ENCODE measurements around the gene ZNF821. TPM values are rescaled to one million over a fixed set of nuclear protein-coding genes. Genes with fewer than 3 reads are reported as not detected.
A peak's percentile ranks its signal among the peaks of the same experiment; 100 is the strongest.
"Not testable (repeated sequence)": the region's sequence is repeated elsewhere in the genome, so short reads cannot be mapped to it uniquely, and the experiment has no call there.

ZNF821 gene
- 5.2 and 6.0 TPM in 2 replicates for total RNA-seq

- DNase-seq (ENCODE audit: low read depth in 2 of 2) = peak; percentile 77 to 87
Measured at GRCh38 chr16:71883849-71884638, at the start of gene ZNF821. Gene ZNF821 (minus strand): TSS chr16:71884182. CDS start chr16:71879946, 4,236 bp downstream.

GRCh38 chr16:71933017-71933416 is 49.0 kb upstream of the ZNF821 start:
- DNase-seq (ENCODE audit: low read depth in 2 of 2) = no peak

GRCh38 chr16:71931599-71931998 is 47.6 kb upstream of the ZNF821 start:
- DNase-seq (ENCODE audit: low read depth in 2 of 2) = no peak

GRCh38 chr16:71931001-71931400 is 47.0 kb upstream of the ZNF821 start:
- no peak for DNase-seq (ENCODE audit: low read depth in 2 of 2)

GRCh38 chr16:71930013-71930563 is 46.1 kb upstream of the ZNF821 start:
- DNase-seq (ENCODE audit: low read depth in 2 of 2) = no peak

- peak in 1 of 2 donors; percentile 85 for DNase-seq (ENCODE audit: low read depth in 2 of 2)
Measured at GRCh38 chr16:71929048-71929447, 45.1 kb upstream of the ZNF821 start.

- peak; percentile 9 to 47 for DNase-seq (ENCODE audit: low read depth in 2 of 2)
Measured at GRCh38 chr16:71927787-71928186, 43.8 kb upstream of the ZNF821 start.

GRCh38 chr16:71927383-71927782 is 43.4 kb upstream of the ZNF821 start:
- peak; percentile 31 to 94 for DNase-seq (ENCODE audit: low read depth in 2 of 2)

- DNase-seq (ENCODE audit: low read depth in 2 of 2) = peak; percentile 30 to 49
Measured at GRCh38 chr16:71924710-71925109, 40.7 kb upstream of the ZNF821 start.

GRCh38 chr16:71923941-71924690 is 40.1 kb upstream of the ZNF821 start:
- DNase-seq (ENCODE audit: low read depth in 2 of 2) = no peak

- no peak for DNase-seq (ENCODE audit: low read depth in 2 of 2)
Measured at GRCh38 chr16:71920658-71921057, 36.7 kb upstream of the ZNF821 start.

- no peak for DNase-seq (ENCODE audit: low read depth in 2 of 2)
Measured at GRCh38 chr16:71919035-71919434, 35.1 kb upstream of the ZNF821 start.

- peak in 1 of 2 donors; percentile 37 for DNase-seq (ENCODE audit: low read depth in 2 of 2)
Measured at GRCh38 chr16:71917900-71918299, 33.9 kb upstream of the ZNF821 start.

GRCh38 chr16:71916397-71916920 is 32.5 kb upstream of the ZNF821 start:
- DNase-seq (ENCODE audit: low read depth in 2 of 2) = no peak

- DNase-seq (ENCODE audit: low read depth in 2 of 2) = peak; percentile 59 to 67
Measured at GRCh38 chr16:71915350-71915749, 31.4 kb upstream of the ZNF821 start.

GRCh38 chr16:71914802-71915201 is 30.8 kb upstream of the ZNF821 start:
- DNase-seq (ENCODE audit: low read depth in 2 of 2) = no peak

- DNase-seq (ENCODE audit: low read depth in 2 of 2) = no peak
Measured at GRCh38 chr16:71912534-71913275, 28.7 kb upstream of the ZNF821 start.

- no peak for DNase-seq (ENCODE audit: low read depth in 2 of 2)
Measured at GRCh38 chr16:71911121-71911520, 27.1 kb upstream of the ZNF821 start.

- DNase-seq (ENCODE audit: low read depth in 2 of 2) = not testable (repeated sequence)
Measured at GRCh38 chr16:71905765-71906164, 21.8 kb upstream of the ZNF821 start.

GRCh38 chr16:71904239-71904638 is 20.3 kb upstream of the ZNF821 start:
- no peak for DNase-seq (ENCODE audit: low read depth in 2 of 2)

- DNase-seq (ENCODE audit: low read depth in 2 of 2) = no peak
Measured at GRCh38 chr16:71903608-71904007, 19.6 kb upstream of the ZNF821 start.

All from lung microvascular endothelial cell (primary cell).